PFSK-1 (cell line): ENCODE results near the gene POLE.

Experiments
- FOXP2 ChIP-seq: optimal IDR thresholded peaks from 2 replicates; pipeline ENCODE3; 2011; ENCODE audit warnings: borderline replicate concordance, control low read depth, inconsistent platforms; ENCODE audit not compliant: insufficient read depth; ENCODE audit errors: extremely low read length, extremely low read depth
- POLR2AphosphoS5 ChIP-seq: IDR thresholded peaks from 2 replicates; pipeline ENCODE4 v1.6.1; 2012; ENCODE audit warnings: low read depth, mild to moderate bottlenecking, control low read depth, low read length, moderate library complexity
- REST ChIP-seq, 2 experiments: IDR thresholded peaks; 2 replicates each; pipeline versions ENCODE4 v1.6.1 to v1.8.0; 2011 to 2012; ENCODE audit warnings: low read depth in 2 of 2, low read length in 2 of 2, control low read depth in 1 of 2, inconsistent platforms in 1 of 2, mild to moderate bottlenecking in 1 of 2, moderate library complexity in 1 of 2; ENCODE audit not compliant: insufficient read depth in 1 of 2
- SIN3A ChIP-seq: IDR thresholded peaks from 2 replicates; pipeline ENCODE4 v1.6.1; 2012; ENCODE audit warnings: mild to moderate bottlenecking, low read length, moderate library complexity, borderline replicate concordance; ENCODE audit not compliant: insufficient read depth
- TAF1 ChIP-seq: IDR thresholded peaks from 2 replicates; pipeline ENCODE4 v1.6.1; 2012; ENCODE audit warnings: low read length, control low read depth, borderline replicate concordance; ENCODE audit not compliant: insufficient read depth

Gene POLE

DNA sequence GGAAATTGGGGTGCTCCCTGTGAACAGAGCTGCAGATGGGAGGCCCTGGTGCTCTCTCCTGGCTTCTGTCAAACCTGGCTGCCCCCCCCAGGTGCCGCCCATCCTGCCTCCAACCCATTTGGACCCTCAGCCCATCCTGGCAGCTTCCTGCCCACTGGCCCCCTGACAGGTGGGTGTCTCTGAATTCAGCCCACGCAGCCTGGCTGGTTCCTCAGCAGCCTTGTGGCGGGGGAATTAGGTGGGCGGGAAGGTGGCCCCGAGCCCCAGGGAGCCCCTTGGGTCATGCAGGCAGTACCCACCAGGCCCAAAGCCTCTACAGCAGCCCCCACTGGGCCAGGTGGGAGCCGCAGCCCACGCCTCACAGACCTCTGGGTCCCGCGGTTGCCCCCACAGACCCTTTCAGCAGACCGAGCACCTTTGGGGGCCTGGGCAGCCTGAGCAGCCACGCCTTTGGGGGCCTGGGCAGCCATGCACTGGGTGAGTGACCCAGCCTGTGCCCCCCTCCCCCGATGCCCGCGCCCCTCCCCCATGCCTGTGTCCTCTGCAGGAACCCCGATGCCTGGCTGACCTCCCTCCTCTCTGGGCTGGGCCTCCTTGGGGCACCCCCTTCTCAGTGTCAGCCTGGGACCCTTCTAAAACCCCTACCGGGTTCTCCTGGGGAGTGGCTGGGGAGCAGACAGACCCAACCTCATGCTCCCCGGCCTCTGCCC is 105.6 kb downstream of the POLE start:
- TF ChIP-seq POLR2AphosphoS5 (no peak), TAF1 (no peak), REST (IDR thresholded peaks at IDR 0.05; ENCODE audit: insufficient read depth in 1 of 2, low read depth in 2 of 2, low read length in 2 of 2) (no peak), FOXP2 (no peak), SIN3A (no peak)

- TF ChIP-seq FOXP2 (no peak), POLR2AphosphoS5 (no peak), TAF1 (no peak), SIN3A (no peak), REST (IDR thresholded peaks at IDR 0.05; ENCODE audit: insufficient read depth in 1 of 2, low read depth in 2 of 2, low read length in 2 of 2) (no peak)
Measured at GRCh38 chr12:132580701-132581292, 106.3 kb downstream of the POLE start.

DNA sequence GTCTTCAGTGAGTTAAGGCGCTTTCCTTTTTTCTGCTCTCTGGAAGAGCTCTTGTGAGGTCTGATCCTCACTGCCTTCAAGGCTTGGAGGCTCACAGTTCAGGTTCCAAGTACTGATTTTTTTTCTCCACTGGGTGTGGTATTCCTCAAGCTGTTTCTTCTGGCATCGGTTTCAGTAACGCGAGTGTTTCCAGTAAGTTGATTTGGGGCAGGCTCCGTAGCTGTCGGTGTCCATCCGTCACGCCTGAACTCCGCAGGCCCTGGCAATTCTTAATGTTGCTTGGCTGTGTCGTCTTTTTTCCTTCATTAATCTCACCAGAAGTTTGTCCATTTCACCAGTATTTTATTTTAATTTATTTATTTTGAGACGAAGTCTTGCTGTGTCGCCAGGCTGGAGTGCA is 107.4 kb downstream of the POLE start:
- no peak for TF ChIP-seq REST (IDR thresholded peaks at IDR 0.05; ENCODE audit: insufficient read depth in 1 of 2, low read depth in 2 of 2, low read length in 2 of 2)
- TF ChIP-seq SIN3A = no peak
- TF ChIP-seq TAF1 = no peak
- no peak for TF ChIP-seq POLR2AphosphoS5
- TF ChIP-seq FOXP2 = no peak

GRCh38 chr12:132578826-132579225 is 108.3 kb downstream of the POLE start:
- TF ChIP-seq FOXP2 (no peak), TAF1 (no peak), SIN3A (no peak), REST (IDR thresholded peaks at IDR 0.05; ENCODE audit: insufficient read depth in 1 of 2, low read depth in 2 of 2, low read length in 2 of 2) (no peak), POLR2AphosphoS5 (no peak)
